ENCODE measurements around the gene CCL27. TPM values are rescaled to one million over a fixed set of nuclear protein-coding genes. Genes with fewer than 3 reads are reported as not detected.

Gene CCL27
- total RNA-seq, 1 experiment from 2014 or later, result 0.68 TPM

- H3K27ac Mint-ChIP-seq, result no peak overlapping the region
- POLR2A ChIA-PET, result no interaction called here
- peaks cover 5% of the 10 kb centered on the region for H3K4me1 Mint-ChIP-seq
- CTCF ChIA-PET, result interaction anchor here (1.6 kb wide), 2 partner anchors 31 to 33 kb away, joined by 6 to 8 read pairs; no protein-coding TSS in a partner anchor
- no peak for ATAC-seq
- H3K4me3 Mint-ChIP-seq, result no peak overlapping the region
- TF ChIP-seq, protein P1, sequence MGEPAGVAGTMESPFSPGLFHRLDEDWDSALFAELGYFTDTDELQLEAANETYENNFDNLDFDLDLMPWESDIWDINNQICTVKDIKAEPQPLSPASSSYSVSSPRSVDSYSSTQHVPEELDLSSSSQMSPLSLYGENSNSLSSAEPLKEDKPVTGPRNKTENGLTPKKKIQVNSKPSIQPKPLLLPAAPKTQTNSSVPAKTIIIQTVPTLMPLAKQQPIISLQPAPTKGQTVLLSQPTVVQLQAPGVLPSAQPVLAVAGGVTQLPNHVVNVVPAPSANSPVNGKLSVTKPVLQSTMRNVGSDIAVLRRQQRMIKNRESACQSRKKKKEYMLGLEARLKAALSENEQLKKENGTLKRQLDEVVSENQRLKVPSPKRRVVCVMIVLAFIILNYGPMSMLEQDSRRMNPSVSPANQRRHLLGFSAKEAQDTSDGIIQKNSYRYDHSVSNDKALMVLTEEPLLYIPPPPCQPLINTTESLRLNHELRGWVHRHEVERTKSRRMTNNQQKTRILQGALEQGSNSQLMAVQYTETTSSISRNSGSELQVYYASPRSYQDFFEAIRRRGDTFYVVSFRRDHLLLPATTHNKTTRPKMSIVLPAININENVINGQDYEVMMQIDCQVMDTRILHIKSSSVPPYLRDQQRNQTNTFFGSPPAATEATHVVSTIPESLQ (CRISPR knock-in tag; IDR thresholded peaks at IDR 0.05), result no peak
- TF ChIP-seq NR2C2 (CRISPR knock-in tag; IDR thresholded peaks at IDR 0.05) (no peak), ZNF138 (CRISPR knock-in tag; conservative IDR thresholded peaks at IDR 0.05) (no peak), ZNF423 (CRISPR knock-in tag; IDR thresholded peaks at IDR 0.05) (no peak)
- H3K9me3 Mint-ChIP-seq, result peaks cover 20% of the 10 kb centered on the region
- H3K27me3 Mint-ChIP-seq (ENCODE audit: low read depth), result peaks cover 10% of the 10 kb centered on the region
- no peak for DNase-seq (ENCODE audit: low spot score)
- peaks cover 24% of the 10 kb centered on the region for H3K36me3 Mint-ChIP-seq
Measured at GRCh38 chr9:34669809-34670562, 7.5 kb upstream of the CCL27 start.

DNA sequence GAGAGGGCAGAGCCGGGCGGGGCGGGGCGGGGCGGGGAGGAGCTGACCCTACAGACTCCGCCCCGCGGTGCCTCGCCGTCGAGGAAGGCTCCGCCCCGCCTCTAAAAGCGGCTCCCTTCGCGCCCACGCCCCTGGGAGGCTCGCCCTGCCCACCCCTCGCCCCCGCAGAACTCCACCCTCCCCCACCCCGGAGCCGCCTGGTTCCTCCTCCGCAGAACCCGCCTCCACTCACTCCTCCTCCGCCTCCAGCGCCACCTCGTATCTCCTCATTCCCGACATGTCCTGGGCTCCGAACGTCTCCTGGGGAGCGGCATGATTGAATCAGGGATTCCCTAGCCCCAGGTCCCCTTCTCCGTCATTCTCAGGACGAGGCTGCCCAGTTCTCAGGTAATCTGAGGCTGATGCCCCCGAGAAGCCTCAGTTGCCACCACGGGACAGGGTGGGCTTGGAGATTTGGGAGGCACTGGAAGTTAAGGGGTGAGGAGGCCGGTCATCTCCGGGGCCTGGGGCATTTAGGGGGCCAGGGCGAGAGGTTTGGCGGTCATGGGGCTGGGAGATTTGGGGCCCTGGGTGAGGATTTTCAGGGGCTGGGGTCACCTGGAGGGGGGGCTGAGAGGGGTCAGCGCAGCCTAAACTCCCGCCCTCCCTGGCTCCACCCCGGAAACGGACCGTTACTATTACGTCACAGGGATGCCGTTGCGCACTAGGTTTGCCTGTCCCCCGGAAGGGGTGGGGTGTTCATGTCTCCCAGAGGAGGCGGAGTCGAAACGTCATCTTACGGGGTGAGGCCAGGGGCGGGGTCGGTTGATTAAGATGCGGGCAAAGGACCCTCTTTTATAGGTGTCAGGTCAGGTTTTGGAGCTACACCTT is 3.2 kb upstream of the CCL27 start:
- Mint-ChIP-seq H3K27me3 (ENCODE audit: low read depth) (peaks cover 13% of the 10 kb centered on the region), H3K4me3 (peak overlapping the region; percentile 94), H3K36me3 (peaks cover 24% of the 10 kb centered on the region), H3K9me3 (peaks cover 19% of the 10 kb centered on the region), H3K27ac (peak overlapping the region; percentile 97), H3K4me1 (peaks cover 9% of the 10 kb centered on the region)
- CTCF ChIA-PET, result interaction anchor here (0.6 to 4.0 kb wide), 21 partner anchors 9 to 980 kb away, joined by 3 to 65 read pairs (median 5); partner anchors contain the start of genes ARID3C, DCTN3, GALT and IL11RA
- POLR2A ChIA-PET, result interaction anchor here (1.0 to 1.9 kb wide), 4 partner anchors 9 to 28 kb away, joined by 3 to 11 read pairs (median 6); partner anchors contain the start of genes GALT and SIGMAR1
- ATAC-seq (peak; percentile 82), DNase-seq (ENCODE audit: low spot score) (peak; percentile 94)
- TF ChIP-seq ATF1 (CRISPR knock-in tag; IDR thresholded peaks at IDR 0.05) (no peak), FOXP1 (CRISPR knock-in tag; IDR thresholded peaks at IDR 0.05; ENCODE audit: borderline replicate concordance) (peak; percentile 71; the same call in 1 of the 2 replicates), ELF4 (CRISPR knock-in tag; IDR thresholded peaks at IDR 0.05; ENCODE audit: low read depth) (no peak), ZBTB21 (CRISPR knock-in tag; IDR thresholded peaks at IDR 0.05; ENCODE audit: borderline replicate concordance) (peak; percentile 99), RORB (CRISPR knock-in tag; IDR thresholded peaks at IDR 0.05) (no peak), MYBL2 (CRISPR knock-in tag; IDR thresholded peaks at IDR 0.05) (0 out of 2 replicates have a peak, but pooled peaks have one; percentile 71), ETV6 (CRISPR knock-in tag; IDR thresholded peaks at IDR 0.05) (peak; percentile 34; the same call in 1 of the 2 replicates), MLX (CRISPR knock-in tag; IDR thresholded peaks at IDR 0.05) (no peak), TP53 (CRISPR knock-in tag; IDR thresholded peaks at IDR 0.05) (0 out of 2 replicates have a peak, but pooled peaks have one; percentile 47), CREM (CRISPR knock-in tag; IDR thresholded peaks at IDR 0.05) (peak; percentile 70; the same call in 1 of the 2 replicates), USF2 (CRISPR knock-in tag; IDR thresholded peaks at IDR 0.05) (0 out of 2 replicates have a peak, but pooled peaks have one; percentile 8), SOX15 (CRISPR knock-in tag; IDR thresholded peaks at IDR 0.05) (no peak), NR1H2 (CRISPR knock-in tag; IDR thresholded peaks at IDR 0.05) (no peak), NR2C2 (CRISPR knock-in tag; IDR thresholded peaks at IDR 0.05) (no peak), SP1 (CRISPR knock-in tag; conservative IDR thresholded peaks at IDR 0.05) (peak; percentile 96)
- TF ChIP-seq, protein P2, sequence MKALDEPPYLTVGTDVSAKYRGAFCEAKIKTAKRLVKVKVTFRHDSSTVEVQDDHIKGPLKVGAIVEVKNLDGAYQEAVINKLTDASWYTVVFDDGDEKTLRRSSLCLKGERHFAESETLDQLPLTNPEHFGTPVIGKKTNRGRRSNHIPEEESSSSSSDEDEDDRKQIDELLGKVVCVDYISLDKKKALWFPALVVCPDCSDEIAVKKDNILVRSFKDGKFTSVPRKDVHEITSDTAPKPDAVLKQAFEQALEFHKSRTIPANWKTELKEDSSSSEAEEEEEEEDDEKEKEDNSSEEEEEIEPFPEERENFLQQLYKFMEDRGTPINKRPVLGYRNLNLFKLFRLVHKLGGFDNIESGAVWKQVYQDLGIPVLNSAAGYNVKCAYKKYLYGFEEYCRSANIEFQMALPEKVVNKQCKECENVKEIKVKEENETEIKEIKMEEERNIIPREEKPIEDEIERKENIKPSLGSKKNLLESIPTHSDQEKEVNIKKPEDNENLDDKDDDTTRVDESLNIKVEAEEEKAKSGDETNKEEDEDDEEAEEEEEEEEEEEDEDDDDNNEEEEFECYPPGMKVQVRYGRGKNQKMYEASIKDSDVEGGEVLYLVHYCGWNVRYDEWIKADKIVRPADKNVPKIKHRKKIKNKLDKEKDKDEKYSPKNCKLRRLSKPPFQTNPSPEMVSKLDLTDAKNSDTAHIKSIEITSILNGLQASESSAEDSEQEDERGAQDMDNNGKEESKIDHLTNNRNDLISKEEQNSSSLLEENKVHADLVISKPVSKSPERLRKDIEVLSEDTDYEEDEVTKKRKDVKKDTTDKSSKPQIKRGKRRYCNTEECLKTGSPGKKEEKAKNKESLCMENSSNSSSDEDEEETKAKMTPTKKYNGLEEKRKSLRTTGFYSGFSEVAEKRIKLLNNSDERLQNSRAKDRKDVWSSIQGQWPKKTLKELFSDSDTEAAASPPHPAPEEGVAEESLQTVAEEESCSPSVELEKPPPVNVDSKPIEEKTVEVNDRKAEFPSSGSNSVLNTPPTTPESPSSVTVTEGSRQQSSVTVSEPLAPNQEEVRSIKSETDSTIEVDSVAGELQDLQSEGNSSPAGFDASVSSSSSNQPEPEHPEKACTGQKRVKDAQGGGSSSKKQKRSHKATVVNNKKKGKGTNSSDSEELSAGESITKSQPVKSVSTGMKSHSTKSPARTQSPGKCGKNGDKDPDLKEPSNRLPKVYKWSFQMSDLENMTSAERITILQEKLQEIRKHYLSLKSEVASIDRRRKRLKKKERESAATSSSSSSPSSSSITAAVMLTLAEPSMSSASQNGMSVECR (CRISPR knock-in tag; IDR thresholded peaks at IDR 0.05; ENCODE audit: borderline replicate concordance), result no peak
- TF ChIP-seq, protein P3, sequence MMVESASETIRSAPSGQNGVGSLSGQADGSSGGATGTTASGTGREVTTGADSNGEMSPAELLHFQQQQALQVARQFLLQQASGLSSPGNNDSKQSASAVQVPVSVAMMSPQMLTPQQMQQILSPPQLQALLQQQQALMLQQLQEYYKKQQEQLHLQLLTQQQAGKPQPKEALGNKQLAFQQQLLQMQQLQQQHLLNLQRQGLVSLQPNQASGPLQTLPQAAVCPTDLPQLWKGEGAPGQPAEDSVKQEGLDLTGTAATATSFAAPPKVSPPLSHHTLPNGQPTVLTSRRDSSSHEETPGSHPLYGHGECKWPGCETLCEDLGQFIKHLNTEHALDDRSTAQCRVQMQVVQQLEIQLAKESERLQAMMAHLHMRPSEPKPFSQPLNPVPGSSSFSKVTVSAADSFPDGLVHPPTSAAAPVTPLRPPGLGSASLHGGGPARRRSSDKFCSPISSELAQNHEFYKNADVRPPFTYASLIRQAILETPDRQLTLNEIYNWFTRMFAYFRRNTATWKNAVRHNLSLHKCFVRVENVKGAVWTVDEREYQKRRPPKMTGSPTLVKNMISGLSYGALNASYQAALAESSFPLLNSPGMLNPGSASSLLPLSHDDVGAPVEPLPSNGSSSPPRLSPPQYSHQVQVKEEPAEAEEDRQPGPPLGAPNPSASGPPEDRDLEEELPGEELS (CRISPR knock-in tag; IDR thresholded peaks at IDR 0.05), result 0 out of 2 replicates have a peak, but pooled peaks have one; percentile 51
- TF ChIP-seq, protein P4, sequence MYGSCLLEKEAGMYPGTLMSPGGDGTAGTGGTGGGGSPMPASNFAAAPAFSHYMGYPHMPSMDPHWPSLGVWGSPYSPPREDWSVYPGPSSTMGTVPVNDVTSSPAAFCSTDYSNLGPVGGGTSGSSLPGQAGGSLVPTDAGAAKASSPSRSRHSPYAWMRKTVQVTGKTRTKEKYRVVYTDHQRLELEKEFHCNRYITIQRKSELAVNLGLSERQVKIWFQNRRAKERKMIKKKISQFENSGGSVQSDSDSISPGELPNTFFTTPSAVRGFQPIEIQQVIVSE (CRISPR knock-in tag; IDR thresholded peaks at IDR 0.05; ENCODE audit: borderline replicate concordance), result no peak
